ENCODE data around the gene KIF5B.

KIF5B gene

GRCh38 chr10:31962826-31963588 is 93.2 kb downstream of the KIF5B start:
- no peaks in the 10 kb centered on the region; the same call in 1 of the 2 replicates for H3K4me1 ChIP-seq (ENCODE audit: control insufficient read depth, insufficient read depth, low read length)
- no peaks in the 10 kb centered on the region for H3K27me3 ChIP-seq (ENCODE audit: control insufficient read depth, insufficient read depth, low read length)
- no peak overlapping the region for H3K9ac ChIP-seq (ENCODE audit: low read length)
- no peaks in the 10 kb centered on the region for H3K9me3 ChIP-seq (ENCODE audit: control insufficient read depth, insufficient read depth, low read depth, low read length)
- H3K36me3 ChIP-seq (ENCODE audit: control insufficient read depth, insufficient read depth, low read length): no peaks in the 10 kb centered on the region
- no peak overlapping the region for H3K4me3 ChIP-seq (ENCODE audit: low read depth, low read length)
- H3K27ac ChIP-seq (ENCODE audit: low read depth, low read length): no peak overlapping the region

GRCh38 chr10:31961277-31962074 is 94.7 kb downstream of the KIF5B start:
- Histone ChIP-seq H3K9ac (ENCODE audit: low read length) (no peak overlapping the region), H3K27ac (ENCODE audit: low read depth, low read length) (no peak overlapping the region), H3K9me3 (ENCODE audit: control insufficient read depth, insufficient read depth, low read depth, low read length) (no peaks in the 10 kb centered on the region), H3K4me1 (ENCODE audit: control insufficient read depth, insufficient read depth, low read length) (no peaks in the 10 kb centered on the region; the same call in 1 of the 2 replicates), H3K36me3 (ENCODE audit: control insufficient read depth, insufficient read depth, low read length) (no peaks in the 10 kb centered on the region), H3K4me3 (ENCODE audit: low read depth, low read length) (no peak overlapping the region), H3K27me3 (ENCODE audit: control insufficient read depth, insufficient read depth, low read length) (no peaks in the 10 kb centered on the region)

GRCh38 chr10:31959461-31960173 is 96.6 kb downstream of the KIF5B start:
- Histone ChIP-seq H3K9me3 (ENCODE audit: control insufficient read depth, insufficient read depth, low read depth, low read length) (peaks cover 14% of the 10 kb centered on the region), H3K4me1 (ENCODE audit: control insufficient read depth, insufficient read depth, low read length) (no peaks in the 10 kb centered on the region; the same call in 1 of the 2 replicates), H3K27ac (ENCODE audit: low read depth, low read length) (no peak overlapping the region), H3K27me3 (ENCODE audit: control insufficient read depth, insufficient read depth, low read length) (no peaks in the 10 kb centered on the region), H3K36me3 (ENCODE audit: control insufficient read depth, insufficient read depth, low read length) (no peaks in the 10 kb centered on the region), H3K4me3 (ENCODE audit: low read depth, low read length) (no peak overlapping the region), H3K9ac (ENCODE audit: low read length) (no peak overlapping the region)
